ENCODE results near the gene GALK2. TPM values are rescaled to one million over a fixed set of nuclear protein-coding genes. Genes with fewer than 3 reads are reported as not detected.
A peak's percentile ranks its signal among the peaks of the same experiment; 100 is the strongest.

The GALK2 gene
- total RNA-seq, 2 donors from 2014 or later, result 24.5 to 26.0 TPM

DNA sequence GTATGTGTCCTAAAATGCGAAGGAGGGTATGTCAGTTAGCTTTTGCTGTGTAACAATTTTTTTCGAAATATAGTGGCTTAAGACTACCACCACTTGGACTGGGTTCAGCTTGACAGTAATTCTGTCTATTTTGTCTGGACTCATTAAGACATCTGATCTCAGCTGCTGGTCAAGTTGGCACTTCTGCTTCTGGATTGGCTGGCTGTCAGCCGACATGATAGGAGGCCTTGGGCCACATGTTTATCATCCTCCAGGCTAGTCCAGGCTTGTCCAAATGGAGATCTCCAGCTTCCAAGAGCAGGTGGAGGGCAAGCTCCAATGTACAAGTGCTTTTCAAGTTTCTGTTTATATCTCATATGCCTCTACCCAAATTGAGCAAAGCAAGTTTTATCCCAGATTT lies 95.9 kb downstream of the GALK2 start:
- Histone ChIP-seq H3K27me3 (no peaks in the 10 kb centered on the region), H3K4me3 (no peak overlapping the region), H3K36me3 (no peaks in the 10 kb centered on the region), H3K27ac (no peak overlapping the region), H3K9me3 (peaks cover 0 to 8% of the 10 kb centered on the region in 2 donors), H3K4me1 (peaks cover 0 to 4% of the 10 kb centered on the region in 2 donors)
- no peak for DNase-seq (ENCODE audit: low spot score)
- TF ChIP-seq, protein P1, sequence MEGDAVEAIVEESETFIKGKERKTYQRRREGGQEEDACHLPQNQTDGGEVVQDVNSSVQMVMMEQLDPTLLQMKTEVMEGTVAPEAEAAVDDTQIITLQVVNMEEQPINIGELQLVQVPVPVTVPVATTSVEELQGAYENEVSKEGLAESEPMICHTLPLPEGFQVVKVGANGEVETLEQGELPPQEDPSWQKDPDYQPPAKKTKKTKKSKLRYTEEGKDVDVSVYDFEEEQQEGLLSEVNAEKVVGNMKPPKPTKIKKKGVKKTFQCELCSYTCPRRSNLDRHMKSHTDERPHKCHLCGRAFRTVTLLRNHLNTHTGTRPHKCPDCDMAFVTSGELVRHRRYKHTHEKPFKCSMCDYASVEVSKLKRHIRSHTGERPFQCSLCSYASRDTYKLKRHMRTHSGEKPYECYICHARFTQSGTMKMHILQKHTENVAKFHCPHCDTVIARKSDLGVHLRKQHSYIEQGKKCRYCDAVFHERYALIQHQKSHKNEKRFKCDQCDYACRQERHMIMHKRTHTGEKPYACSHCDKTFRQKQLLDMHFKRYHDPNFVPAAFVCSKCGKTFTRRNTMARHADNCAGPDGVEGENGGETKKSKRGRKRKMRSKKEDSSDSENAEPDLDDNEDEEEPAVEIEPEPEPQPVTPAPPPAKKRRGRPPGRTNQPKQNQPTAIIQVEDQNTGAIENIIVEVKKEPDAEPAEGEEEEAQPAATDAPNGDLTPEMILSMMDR (IDR thresholded peaks at IDR 0.05), result no peak

DNA sequence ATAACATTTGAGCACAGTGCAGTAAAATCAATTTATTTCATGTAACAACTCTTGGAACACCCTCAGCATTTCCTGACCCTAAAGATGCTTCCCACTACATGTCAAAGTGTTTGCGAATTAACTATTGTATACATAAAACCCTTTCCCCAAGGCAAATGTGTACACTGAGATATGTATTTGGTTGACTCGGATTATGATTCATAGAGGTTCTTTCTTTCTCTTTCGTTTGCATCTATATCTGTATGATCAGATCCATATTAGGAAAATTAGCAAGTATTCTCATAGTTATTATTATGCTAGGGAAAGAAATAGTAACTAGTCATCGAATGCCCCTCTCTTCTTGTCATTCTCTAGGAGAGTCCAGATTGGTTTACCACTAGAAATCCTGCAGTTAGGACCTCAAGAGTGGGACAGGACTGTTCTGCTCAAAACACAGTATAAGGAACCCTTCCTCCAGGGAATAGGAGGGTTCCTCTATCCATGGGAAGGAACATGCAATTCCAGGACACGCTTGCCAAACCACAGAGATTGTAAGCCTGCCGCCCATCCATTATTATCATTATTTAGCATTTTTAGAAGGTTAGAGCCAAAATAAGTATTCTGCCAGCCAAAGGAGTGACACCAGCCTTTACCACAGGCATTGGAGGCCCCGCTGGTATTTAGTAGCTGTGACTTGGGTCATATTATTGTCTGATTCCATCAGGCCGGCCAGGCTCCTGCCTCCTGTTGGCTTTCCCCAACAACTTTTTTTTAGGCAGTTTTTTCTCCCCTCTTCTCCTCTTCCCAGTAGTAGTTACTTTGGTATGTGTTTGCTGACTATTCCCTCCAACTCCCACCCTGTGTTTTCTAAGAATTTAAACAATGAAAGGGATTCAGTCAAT lies 100.7 kb downstream of the GALK2 start:
- Histone ChIP-seq H3K4me1 (peaks cover 0 to 12% of the 10 kb centered on the region in 2 donors), H3K9me3 (no peaks in the 10 kb centered on the region), H3K36me3 (no peaks in the 10 kb centered on the region), H3K4me3 (no peak overlapping the region), H3K27me3 (no peaks in the 10 kb centered on the region), H3K27ac (peak overlapping the region; percentile 35 to 49)
- DNase-seq (ENCODE audit: low spot score), result peak; percentile 66
- TF ChIP-seq, protein P1 (IDR thresholded peaks at IDR 0.05), result no peak

DNA sequence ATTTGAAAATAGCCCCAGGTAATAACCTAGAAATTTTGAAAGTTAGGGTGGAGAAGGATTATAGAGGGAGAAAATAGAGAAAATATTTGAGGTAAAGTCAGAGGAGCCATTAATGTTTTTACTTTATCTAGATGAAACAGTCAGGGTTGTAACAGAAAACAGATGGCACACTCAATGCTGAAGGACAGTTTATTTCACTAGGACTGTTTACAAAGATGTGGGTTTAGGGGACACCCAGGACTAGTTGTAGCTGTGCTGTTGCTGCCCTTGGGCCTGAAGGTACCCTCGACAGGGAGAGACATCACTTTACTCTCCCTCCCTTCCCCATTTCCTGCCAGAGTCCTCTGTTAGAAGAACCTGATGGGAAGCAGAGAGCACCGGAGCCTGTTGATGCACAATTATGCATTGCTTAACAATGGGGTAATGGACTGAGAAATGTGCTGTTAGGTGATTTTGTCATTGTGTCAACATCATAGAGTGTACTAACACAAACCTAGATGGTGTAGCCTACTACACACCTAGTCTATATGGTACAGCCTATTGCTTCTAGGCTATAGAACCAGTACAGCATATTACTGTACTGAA lies 103.8 kb downstream of the GALK2 start:
- H3K27ac ChIP-seq, result no peak overlapping the region
- H3K36me3 ChIP-seq, result no peaks in the 10 kb centered on the region
- no peak for DNase-seq (ENCODE audit: low spot score)
- H3K9me3 ChIP-seq, result no peaks in the 10 kb centered on the region
- TF ChIP-seq, protein P1 (IDR thresholded peaks at IDR 0.05), result no peak
- no peak overlapping the region for H3K4me3 ChIP-seq
- H3K27me3 ChIP-seq, result no peaks in the 10 kb centered on the region
- peaks cover 0 to 12% of the 10 kb centered on the region in 2 donors for H3K4me1 ChIP-seq

DNA sequence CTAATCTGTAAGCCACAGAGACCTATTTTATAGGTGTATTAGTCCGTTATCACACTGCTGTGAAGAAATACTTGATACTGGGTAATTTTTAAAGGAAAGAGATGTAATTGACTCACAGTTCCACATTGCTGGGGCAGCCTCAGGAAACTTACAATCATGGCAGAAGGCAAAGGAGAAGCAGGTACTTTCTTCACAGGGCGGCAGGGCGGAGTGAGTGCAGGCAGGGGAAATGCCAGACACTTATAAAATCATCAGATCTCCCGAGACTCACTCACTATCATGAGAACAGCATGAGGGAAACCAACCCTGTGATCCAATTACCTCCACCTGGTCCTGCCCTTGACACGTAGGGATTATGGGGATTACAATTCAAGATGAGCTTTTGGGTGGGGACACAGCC lies 108.7 kb downstream of the GALK2 start:
- no peaks in the 10 kb centered on the region for H3K27me3 ChIP-seq
- no peak overlapping the region for H3K27ac ChIP-seq
- TF ChIP-seq, protein P1 (IDR thresholded peaks at IDR 0.05), result no peak
- H3K36me3 ChIP-seq, result peaks cover 8% of the 10 kb centered on the region
- DNase-seq (ENCODE audit: low spot score), result no peak
- H3K4me1 ChIP-seq, result no peaks in the 10 kb centered on the region
- H3K9me3 ChIP-seq, result no peaks in the 10 kb centered on the region
- H3K4me3 ChIP-seq, result no peak overlapping the region

DNA sequence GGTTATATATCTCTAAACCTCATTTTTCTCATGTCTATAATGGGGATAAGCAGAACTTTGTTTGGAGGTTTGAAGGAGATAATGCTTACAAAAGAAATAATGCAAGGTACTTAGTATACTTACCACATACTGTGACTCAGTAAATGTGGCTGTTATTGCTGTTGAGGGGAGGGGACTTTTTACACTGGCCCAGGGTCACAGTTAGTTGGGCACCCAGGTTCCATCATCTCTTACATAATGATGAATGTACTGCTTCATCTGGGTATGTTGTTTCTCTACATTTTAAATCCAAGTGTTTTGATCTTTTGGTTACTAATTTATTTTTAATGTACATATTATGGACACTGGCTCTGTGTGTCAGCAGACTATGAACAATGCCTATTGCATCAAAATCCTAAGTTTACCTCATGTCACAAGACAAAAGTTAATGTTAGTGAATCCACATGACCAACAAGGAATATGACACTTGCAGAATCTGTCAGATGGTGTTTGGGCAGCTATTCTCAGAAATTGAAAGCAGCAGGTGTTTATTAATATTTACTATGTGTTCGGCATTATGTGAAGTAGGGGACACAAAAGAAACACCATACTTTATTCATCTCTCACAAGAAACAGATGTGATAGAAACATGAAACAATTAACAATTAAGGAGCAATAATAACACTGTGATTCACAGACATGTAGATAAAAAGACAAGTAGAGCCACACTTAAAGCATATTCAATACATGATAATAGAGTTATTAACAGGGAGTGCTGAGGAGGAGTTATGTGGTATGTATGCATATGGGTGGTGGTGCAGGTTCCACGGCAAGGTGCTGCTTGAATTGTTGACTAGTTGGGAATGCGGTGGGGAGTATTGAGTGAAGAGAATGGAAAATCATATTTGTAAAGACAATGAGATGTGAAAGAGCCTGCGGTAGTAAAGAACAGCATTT lies 109.7 kb downstream of the GALK2 start:
- H3K4me3 ChIP-seq, result no peak overlapping the region
- DNase-seq (ENCODE audit: low spot score), result no peak
- H3K9me3 ChIP-seq, result no peaks in the 10 kb centered on the region
- H3K36me3 ChIP-seq, result peaks cover 16% of the 10 kb centered on the region
- H3K27ac ChIP-seq, result no peak overlapping the region
- TF ChIP-seq, protein P1 (IDR thresholded peaks at IDR 0.05), result no peak
- no peaks in the 10 kb centered on the region for H3K27me3 ChIP-seq
- H3K4me1 ChIP-seq, result no peaks in the 10 kb centered on the region
